ENCODE measurements around the gene CLDN2. TPM values are rescaled to one million over a fixed set of nuclear protein-coding genes. Genes with fewer than 3 reads are reported as not detected.
"Not testable (repeated sequence)": the region's sequence is repeated elsewhere in the genome, so short reads cannot be mapped to it uniquely, and the experiment has no call there.

The CLDN2 gene
- total RNA-seq: not detected
- long read RNA-seq: 0 reads

- intact Hi-C loops (cut with DNase I): no loop called here
- ATAC-seq (ENCODE audit: poor library complexity) (no peak), DNase-seq (no peak)
These were observed at the start of gene CLDN2 for GRCh38 chrX:106919932-106920452. Gene CLDN2, plus strand, starts transcription at chrX:106920402. Its CDS starts 7,827 bp downstream, at chrX:106928229.

DNA sequence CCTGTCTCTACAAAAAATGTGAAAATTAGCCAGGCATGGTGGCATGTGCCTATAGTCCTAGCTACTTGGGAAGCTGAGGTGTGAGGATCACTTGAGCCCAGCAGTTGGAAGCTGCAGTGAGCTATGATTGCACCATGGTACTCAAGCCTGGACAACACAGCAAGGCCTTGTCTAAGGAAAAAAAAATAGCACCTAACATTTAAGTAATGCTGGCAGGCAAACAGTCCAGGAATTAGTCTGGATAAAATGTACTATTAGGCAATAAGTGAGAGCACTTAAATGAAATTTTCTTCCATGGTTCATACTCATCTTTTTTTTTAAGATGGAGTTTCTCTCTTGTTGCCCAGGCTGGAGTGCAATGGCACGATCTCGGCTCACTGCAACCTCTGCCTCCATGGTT lies 47.4 kb upstream of the CLDN2 start:
- intact Hi-C loops (cut with DNase I); DNase-seq; ATAC-seq (ENCODE audit: poor library complexity): not testable (repeated sequence)

DNA sequence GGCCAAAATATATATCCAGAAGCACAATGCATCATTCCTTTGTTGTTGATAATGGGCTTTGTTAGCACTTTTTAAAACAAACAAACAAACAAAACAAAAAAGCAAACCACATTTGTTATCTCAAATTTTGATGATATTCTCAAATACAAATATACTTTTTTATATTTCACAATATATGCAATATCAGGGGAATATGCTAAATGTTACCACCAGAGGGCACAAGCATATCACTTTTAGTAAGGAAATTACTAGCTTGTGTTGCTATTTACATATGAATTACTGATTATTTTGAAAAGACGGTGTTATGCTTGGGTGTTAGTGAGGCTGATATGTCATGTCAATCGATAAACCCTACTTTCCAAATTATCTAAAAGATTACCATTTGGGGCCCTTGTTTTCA lies 46.1 kb upstream of the CLDN2 start:
- ATAC-seq (ENCODE audit: poor library complexity) (no peak), DNase-seq (no peak)
- intact Hi-C loops (cut with DNase I): no loop called here

DNA sequence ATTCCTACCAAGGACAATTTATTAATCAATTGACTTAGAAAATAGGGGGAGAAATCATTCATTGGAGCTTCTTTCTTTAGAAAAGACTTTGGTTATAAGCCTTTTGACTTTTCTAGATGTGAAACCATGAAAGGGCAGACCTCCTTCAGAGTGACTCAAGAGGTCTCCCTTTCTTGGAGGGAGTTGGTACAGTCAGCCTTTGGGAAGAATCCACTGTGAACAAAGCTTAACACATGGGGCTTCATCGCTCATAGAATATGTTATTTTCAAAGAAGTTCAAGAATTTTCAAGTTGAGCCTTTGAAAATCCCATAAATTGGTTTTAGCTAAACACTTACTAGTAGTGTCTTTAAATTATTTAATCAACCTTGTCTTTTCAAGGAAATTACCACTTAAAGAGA lies 45.1 kb upstream of the CLDN2 start:
- ATAC-seq (ENCODE audit: poor library complexity): no peak
- no peak for DNase-seq
- intact Hi-C loops (cut with DNase I): no loop called here

DNA sequence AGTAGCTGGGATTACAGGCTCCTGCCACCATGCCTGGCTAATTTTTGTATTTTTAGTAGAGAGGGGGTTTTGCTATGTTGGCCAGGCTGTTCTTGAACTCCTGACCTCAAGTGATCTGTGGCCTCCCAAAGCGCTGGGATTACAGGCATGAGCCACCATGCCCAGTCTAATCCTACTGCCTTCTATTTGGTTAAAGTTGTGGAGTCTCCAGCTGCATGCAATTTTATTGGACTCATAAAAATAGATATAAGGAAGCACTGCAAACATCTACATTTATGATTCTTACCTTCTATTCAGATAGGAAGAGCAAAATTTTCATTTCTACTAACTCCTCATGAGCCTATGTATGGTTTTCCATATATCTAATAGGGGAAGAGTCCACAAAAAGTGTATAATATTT lies 30.7 kb upstream of the CLDN2 start:
- intact Hi-C loops (cut with DNase I): no loop called here
- ATAC-seq (ENCODE audit: poor library complexity): no peak
- DNase-seq: no peak

DNA sequence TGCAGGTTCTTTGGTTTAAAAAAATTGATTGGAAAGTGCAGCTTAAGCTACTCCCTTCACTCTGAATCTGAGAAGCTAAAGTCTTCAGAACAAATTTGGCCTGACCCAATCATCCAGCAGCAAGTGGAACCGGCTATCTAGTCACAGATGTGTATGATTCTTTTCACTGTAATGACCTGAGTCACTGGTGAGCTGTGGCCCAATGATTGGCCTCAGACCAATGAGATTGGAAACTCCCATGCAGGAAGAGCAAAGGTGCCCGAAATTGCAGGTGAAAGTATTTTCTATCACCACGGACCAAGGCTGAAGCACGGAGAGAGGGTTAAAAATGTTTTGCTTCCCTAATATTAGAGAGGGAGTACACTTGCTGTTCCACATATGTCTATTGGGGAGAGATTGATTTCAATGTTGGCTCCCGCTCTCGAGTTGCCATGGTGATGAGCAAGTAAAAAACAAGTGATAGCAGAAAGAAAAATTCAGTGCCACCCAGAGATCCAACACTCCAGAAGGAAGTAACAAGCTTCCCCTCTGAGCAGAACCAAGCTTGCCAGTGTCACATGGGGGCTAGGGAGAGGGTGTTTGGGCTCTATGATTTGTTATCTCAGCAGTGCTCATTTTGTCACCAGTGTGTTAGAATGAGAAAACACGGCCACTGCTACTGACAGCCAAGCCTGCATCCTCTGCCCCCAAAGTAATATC lies 28.3 kb upstream of the CLDN2 start:
- no peak for DNase-seq
- intact Hi-C loops (cut with DNase I): no loop called here

DNA sequence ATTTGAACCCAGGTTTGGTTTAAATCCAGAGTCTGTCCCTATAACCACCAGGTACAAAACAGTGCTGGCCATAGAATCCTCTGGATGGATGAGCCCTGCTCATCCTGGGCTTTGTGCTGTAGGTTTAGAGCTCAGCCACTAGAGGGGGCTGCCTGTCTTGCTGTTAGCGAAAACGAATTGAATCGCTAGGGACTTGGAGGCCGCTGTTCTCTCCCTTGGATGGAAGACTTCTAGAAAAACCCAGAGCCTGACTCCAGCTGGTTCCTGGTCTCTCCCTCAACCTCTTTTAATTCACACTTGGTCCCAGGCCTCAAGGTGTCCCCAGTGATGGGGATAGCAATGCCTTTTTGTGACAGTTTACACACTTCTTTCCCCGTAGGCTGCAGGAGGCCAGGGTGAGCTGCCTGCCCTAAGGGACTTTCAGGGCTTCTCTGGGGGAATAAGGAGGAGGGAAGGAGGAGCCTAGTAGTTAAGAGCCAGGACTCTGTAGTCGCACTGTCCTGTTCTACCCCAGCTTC lies 25.8 kb upstream of the CLDN2 start:
- ATAC-seq (ENCODE audit: poor library complexity): peak; percentile 81
- intact Hi-C loops (cut with DNase I): no loop called here
- peak; percentile 40 for DNase-seq

More for the DNA sequence above, 28.3 kb upstream of the CLDN2 start:
- no peak for ATAC-seq (ENCODE audit: poor library complexity)

- intact Hi-C loops (cut with DNase I): no loop called here
- no peak for DNase-seq
- ATAC-seq (ENCODE audit: poor library complexity): no peak
These were observed 25.2 kb upstream of the CLDN2 start for GRCh38 chrX:106894978-106895452.

DNA sequence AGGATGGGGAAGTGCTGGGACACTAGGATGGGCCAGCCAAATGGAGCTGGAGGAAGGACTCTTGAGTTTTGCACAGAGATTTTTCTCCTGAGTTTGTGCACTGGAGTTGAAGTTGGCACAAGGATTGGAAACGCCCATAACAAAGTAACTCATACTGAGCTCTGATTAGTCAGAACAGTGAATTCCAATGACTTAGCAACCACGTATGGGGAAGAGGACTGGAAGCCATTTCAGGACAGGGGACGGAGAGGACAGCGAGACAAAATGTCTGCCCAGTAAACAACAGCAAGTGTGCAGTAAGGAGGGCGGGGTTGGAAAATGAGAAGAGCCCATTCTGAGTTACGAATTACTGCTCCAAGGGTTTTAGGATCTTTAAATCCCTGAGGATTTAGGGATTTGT lies 22.9 kb upstream of the CLDN2 start:
- DNase-seq (no peak), ATAC-seq (ENCODE audit: poor library complexity) (no peak)
- intact Hi-C loops (cut with DNase I): no loop called here

- intact Hi-C loops (cut with DNase I): no loop called here
- DNase-seq (no peak), ATAC-seq (ENCODE audit: poor library complexity) (peak; percentile 64)
These were observed 21.7 kb upstream of the CLDN2 start for GRCh38 chrX:106898462-106898861.

DNA sequence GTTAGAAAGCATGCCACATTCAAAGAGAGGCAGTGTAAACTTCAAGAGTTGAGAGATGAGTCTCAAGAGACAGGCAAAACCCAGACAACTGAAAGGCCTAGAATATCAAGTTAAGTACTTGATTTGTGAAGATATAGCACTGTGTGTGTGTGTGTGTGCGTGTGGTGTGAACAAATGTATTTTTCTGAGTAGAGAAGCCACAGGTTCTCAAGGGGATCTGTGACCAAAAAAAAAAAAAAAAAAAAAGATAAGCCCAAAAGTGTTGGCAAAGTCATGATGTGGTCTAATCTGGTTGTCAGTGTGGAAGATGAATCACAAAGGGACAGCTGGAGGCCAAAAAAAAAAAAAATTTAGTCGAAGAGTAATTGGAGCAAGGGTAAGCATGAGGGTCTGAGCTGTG lies 20.9 kb upstream of the CLDN2 start:
- DNase-seq (no peak), ATAC-seq (ENCODE audit: poor library complexity) (no peak)
- intact Hi-C loops (cut with DNase I): no loop called here

DNA sequence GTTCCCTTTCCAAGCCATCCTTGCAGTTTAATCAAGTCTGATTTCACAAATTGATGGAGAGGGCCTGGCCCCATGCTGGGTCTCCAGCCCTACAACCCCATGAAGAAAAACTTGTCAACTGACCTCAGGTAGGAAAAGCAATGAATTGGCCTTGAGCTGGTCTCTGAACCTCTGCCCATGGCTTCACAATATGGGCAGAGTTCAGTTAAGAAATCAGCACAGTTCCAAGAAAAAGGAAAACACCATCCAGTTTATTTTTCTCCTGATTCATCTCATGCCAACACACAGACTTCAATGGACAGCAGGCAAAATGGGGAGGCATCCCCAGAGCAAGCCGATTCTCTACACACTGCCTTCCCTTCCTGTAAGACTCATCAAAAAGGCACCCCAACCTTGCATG lies 20.4 kb upstream of the CLDN2 start:
- DNase-seq: no peak
- intact Hi-C loops (cut with DNase I): no loop called here
- no peak for ATAC-seq (ENCODE audit: poor library complexity)

- DNase-seq: no peak
- ATAC-seq (ENCODE audit: poor library complexity): no peak
- intact Hi-C loops (cut with DNase I): no loop called here
These were observed 18.9 kb upstream of the CLDN2 start for GRCh38 chrX:106901341-106901740.

DNA sequence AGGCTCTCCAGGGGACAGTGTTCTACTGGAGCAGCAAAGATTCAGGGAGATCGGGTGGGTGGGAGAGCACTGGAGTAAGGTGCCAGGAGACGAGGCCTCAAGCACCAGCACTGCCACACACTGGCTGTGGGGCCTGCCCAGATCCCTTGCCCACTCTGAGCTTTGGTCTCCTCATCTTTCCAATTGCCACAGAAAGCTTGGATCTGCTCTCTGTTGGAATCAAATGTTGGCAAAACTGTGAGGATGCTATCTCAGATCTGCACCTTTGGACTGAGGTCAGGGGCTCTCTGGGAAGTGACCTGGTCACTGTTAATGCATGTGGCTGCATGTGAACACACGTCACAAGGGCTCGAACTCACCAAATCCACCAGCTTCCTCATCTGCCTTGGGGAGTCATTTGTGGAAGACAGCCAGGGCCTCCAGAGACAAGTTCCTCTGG lies 18.4 kb upstream of the CLDN2 start:
- ATAC-seq (ENCODE audit: poor library complexity): no peak
- intact Hi-C loops (cut with DNase I): no loop called here

GRCh38 chrX:106902684-106903083 lies 17.5 kb upstream of the CLDN2 start:
- DNase-seq (no peak), ATAC-seq (ENCODE audit: poor library complexity) (no peak)
- intact Hi-C loops (cut with DNase I): no loop called here

More for the DNA sequence above, 18.4 kb upstream of the CLDN2 start:
- no peak for DNase-seq

- no peak for DNase-seq
- no peak for ATAC-seq (ENCODE audit: poor library complexity)
- intact Hi-C loops (cut with DNase I): no loop called here
These were observed 16.8 kb upstream of the CLDN2 start, which contains the start of gene RIPPLY1 for GRCh38 chrX:106903291-106903824. Gene RIPPLY1, minus strand, starts transcription at chrX:106903341. Its CDS starts 54 bp downstream, at chrX:106903287.

- DNase-seq (no peak), ATAC-seq (ENCODE audit: poor library complexity) (no peak)
- intact Hi-C loops (cut with DNase I): no loop called here
These were observed 16.2 kb upstream of the CLDN2 start for GRCh38 chrX:106903856-106904528.

GRCh38 chrX:106905064-106905708 lies 15.0 kb upstream of the CLDN2 start:
- intact Hi-C loops (cut with DNase I): no loop called here
- ATAC-seq (ENCODE audit: poor library complexity) (no peak), DNase-seq (no peak)

DNA sequence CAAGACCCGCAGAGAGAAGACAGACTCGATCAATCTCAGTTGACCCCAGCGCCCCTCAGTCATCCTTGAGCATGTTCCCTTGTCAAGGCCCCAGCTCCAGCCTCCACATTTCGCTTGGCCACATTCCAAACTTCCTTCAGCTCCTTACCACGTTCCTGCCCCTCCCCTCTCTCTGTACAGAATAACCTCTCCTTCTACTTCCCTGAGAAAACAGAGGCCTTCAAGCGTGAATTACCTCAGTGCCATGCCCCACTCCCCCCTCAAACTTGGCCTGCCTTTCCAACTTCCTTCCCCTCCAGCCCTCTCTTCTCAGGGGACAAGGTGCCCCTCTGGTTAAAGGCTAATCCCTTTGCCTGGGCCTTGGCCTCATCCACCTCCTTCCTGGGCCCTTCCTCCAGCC lies 13.8 kb upstream of the CLDN2 start:
- intact Hi-C loops (cut with DNase I): no loop called here
- no peak for ATAC-seq (ENCODE audit: poor library complexity)

More for the DNA sequence above, 13.8 kb upstream of the CLDN2 start:
- DNase-seq: no peak

All from Right ventricle myocardium superior (tissue), 1 donor.